GM21390 (cell line): Measurements from ENCODE around the gene HOXB8.

ENCODE experiments used
- ATAC-seq: cut with Tn5 transposase; IDR thresholded peaks from one replicate; pipeline ENCODE4 v1.9.1; 2021; ENCODE audit not compliant: unreplicated experiment

The HOXB8 gene

DNA sequence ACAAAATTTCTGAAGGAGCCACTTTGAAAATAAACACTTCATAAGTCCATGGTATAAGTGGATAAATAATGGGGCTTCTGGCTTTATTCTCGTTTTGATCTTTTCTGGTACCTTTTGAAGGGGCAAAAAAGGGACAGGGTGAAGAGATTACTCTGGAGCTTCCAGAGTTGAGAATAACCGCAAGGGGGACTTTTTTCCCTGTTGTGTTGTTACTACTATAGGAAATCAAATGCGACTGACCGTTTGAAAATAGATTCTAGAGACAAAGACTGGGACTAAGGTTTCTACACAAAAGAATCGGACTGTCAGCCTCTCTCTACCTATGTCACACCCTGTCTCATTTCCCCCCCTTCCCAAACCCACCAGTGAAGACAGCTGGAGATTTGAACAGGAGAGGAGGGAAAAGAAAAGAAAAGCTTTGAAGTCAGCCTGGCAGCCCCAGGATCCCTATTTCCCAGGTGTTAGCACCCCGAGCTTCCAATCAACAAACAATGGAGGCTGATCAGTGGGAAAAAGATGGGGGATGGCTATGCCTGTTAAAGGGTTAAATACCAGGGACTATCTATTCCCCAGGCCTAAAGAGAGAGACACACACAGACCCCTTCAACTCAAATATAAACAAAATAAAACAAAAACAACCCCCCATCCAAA lies 45.3 kb downstream of the HOXB8 start:
- ATAC-seq = no peak

DNA sequence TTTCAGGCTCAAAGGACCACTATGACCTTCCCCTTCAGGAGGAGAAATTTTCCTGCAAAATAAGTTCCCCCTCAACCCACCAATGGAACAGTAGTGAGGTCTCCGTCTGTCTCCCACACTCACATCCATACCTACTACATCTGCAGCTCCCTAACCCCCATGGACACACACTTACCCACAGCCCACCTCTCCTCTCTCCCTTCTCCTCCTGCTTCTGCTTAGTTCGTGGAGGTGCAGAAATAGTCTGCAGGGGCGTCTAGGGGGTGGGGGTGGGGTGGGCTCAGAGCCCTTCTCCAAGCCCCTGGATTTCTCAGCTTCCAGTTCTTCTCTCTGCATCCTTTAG lies 45.9 kb downstream of the HOXB8 start:
- ATAC-seq = no peak

DNA sequence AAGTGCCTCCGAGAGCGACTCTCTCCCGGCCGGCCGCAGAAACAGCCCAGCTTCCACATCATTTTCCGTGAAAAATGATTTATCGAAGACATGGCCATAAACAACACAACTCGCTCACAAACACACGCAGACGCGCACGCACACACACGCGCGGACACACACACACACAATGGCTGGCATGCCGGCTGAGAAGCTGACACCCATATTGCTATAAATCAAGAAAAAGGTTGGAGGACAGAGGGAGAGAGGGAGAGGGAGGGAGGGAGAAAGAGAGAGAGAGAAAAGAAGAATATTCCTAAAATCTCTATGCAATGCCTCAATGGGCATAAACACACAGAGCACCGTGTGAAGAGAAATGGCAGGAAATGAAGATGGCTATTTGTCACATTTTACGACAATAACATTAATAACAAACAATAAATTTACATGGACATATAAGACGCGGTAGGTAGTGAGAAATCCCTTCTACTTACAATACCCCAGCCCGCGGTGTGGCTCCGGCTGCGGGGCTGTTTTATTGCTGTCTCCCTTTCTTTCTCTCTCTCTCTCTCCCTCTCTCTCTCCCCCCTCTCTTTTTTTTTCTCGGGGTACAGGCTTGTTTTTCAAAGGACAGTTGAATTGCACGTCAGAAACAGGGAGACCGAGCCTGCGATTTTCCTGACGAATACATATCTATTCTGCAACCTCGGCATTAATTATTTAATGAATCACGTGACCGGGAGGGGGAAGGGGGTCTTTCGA lies 46.4 kb downstream of the HOXB8 start:
- no peak for ATAC-seq

DNA sequence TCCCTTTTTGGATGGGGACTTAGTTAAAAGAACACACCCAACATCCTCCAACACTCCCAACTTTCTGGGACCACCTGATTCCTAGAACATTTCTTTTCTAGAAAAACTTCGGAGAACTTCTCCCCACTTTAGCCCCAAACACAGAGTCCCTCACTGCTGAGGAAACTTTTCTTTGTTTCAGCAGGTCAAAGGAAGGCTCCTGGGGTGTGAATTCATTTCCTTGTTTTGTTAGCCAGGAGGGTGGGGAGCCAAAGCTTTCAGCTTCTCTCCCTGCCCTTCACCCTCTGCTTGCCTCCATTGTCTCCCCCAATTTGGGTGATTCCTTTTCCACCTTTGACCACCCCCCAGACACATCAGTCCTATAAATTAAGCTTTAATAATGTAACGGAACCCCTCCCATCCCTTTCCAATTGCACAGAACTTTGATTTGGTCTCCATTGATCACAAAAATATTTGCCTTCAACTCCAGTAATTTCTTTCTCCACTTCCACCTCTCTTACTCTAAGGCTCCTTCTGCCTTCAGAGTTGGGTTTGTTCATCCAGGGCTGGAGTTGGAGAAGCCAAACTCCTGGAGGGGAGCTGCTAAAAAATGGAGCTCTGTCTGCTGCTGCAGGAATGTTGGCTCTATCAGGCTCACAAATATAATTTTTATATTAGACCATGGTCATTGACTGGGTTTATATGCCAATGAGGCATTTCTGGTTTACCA lies 47.3 kb downstream of the HOXB8 start:
- ATAC-seq = no peak

DNA sequence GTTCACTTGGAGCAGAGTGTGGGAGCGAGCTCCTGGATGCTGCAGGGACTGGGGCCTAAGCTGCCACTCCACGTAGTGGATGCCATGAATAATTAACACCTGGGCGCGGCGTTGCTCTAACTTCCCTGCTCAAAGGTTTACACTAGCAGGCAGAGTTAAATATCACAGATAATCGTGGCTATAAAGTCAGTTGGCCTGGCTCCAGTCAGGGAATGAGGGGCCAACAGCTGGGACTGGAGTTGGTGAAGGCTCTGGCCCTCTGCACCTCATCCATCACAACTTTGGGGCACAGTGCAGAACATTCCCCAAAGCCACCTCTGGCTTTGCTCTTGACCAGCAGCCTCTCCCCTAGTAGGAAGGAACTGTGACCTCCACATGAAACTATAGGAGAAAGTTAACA lies 47.9 kb downstream of the HOXB8 start:
- no peak for ATAC-seq

DNA sequence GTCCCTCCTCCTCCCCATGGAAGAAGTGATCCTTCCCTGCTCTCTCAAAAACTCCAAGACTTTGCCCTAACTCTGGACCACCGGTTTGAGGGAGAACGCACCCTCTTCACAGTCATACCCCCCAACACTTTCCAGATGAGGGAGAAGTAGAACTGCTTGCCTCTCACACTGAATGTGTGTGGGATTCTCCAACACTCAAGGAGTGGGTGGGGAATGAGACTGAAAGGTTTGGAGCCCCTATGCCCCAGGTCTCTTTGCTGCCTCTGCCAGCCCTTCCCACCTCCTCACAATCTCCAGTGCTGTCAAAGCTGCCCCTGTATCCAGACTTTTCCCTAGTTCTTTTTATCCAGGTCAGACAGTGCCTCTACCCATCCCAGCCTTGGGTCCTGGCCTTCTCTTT lies 48.4 kb downstream of the HOXB8 start:
- no peak for ATAC-seq

DNA sequence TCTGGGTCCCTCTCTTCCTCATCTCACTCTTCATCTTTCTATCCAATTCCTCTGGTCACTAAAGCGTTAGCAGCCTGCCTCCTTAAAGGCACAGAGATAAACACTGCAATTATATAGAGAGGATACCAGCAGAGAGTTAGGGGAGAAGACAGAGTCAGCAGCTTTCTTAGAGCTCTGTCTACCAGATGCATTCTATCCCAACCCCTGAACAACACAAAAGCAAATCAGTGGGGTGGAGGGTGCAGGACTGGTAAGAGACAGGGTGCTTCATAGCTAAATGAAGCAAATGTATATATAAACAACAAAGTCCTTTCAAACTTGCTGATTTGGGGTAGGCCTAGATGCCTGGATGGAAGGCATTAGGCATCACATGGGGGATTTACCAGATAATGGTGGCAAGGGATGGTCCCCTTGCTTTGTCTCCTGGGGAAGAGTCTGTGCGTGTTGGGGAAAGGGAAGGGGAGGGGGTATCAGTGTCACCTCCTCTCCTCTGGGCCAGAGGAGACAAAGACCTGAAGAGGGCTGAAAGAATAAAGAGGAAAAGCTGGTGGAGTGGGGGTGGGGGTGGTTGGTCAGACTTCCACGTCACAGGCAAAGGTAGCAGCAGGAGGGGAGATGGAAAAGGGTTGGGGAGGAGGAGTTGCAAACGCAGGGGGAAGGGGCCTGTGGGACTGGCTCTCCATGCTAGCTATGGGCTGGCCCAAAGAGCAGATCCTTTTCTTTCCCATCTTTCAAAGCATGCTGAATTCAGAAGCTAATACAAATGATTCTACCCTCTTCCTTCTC lies 49.0 kb downstream of the HOXB8 start:
- no peak for ATAC-seq

DNA sequence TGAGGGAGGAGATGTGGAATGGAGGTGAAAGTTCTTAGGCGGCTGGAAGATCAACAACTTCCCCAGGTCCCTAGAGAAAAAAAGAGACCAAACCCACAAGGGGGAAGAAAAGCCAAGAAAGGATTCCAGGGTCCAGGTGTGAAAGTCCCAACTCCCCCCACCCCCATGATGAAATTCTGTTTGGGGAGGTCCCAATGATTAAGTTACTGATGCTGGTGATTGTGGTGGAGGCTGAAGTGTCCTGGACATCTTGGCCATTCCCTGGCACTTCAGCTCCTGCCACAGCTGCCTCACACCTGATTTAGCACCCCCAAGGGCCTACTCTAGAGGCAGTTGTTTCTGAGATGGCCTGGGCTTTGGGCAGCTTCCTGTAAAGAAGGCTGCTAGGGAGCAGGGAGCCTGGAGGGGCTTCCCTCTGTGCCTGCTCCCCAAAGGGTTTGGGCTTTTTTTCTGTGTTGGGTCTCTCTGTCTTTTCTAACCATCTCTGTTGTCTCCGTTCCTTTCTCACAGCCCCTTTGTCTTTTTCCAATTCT lies 50.0 kb downstream of the HOXB8 start:
- no peak for ATAC-seq

DNA sequence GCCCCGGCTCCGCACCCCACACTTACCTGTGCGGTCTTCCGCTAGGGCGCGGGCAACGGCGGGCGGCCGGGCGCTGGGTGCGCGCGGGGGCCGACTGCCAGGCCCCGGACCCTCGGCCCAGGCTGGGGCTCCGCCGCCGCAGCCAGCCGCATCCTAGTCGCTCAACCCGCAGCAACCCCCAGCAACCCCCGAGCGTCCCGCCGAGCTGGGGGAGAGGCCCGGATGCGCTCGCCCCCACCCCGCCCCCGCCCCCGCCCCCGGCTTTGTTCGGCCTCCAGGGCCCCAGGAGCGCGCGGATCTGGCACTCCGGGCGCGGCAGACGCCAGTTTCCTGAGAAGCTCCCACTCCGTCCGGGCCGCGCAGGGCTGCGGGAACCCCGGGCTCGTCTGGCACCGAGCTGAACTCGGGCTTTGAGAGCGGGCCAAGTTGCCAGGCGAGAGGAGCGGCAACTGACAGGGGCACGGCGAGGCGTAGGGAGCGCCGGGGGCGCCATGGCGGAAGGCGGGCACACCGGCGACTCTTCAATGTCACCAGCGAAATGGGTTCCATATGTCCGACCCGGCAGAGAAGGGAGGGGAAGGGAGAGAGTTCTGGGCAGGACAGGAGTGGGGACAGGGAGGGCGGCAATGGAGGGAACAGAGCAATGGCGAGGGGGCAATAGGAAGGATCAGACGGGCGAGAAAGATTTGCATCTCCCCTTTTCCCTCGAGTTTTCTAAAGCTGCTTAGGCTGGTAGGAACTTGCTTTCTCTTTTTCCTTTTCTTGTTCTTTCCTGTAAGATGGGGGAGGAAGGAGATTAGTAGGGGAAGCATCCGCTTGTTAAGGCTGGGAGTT lies 50.7 kb downstream of the HOXB8 start:
- ATAC-seq = no peak

DNA sequence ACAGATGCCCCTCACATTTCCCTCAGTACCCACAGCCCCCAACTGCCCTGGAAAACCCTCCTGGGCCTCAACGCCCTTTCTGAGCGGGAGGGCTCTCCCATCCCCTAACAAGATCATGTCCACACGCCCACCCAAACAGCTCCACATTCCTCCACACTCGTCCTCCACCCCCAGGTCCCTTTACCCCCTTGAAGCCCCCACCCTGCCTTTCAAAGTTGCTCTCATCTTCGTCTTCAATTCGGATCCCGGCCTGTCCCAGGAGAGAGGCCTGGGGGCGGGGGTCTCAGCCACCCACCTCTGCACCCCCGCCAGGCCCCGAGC lies 51.3 kb downstream of the HOXB8 start:
- no peak for ATAC-seq

DNA sequence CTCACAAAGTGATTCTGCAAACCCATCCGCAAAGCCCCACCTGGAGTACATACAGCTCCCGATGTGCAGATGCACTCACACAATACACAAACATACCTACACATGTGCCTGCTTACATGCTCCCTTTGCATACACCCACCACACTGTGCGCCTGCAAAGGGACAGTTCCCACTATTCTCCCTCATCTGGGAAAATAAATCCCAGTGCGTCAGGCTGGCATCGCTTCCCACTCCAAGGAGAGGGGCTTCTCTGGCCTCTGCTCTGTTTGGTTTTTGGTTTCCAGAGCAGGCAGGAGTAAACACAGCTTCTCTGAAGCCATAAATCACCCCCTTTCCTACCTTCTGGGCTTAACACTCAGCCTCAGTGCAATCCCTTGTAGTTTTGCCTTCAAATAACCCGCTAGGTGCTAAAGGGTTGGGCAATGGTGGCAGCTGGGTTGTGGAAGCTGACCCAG lies 51.7 kb downstream of the HOXB8 start:
- no peak for ATAC-seq

DNA sequence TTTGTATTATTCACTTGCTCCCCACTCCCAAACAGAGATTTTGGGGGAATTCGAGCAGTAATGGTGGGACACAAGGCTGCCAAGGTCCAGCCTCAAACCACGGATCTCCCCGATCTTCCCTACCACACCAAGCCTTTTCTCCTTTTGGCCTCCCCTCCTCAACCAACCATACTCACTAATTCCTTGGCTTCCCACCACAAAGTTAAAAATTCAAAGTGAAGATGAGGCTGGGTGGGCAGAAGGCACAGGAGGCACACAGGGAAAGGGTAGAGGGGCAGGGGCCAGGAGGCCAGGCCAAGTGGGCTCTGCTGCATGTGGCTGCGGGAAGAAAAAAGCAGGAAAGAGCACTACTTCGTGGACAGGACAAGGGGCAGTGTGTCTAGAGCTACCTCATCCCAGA lies 52.2 kb downstream of the HOXB8 start:
- ATAC-seq = no peak
